ENCODE results near the gene ASAP2.
A peak's percentile ranks its signal among the peaks of the same experiment; 100 is the strongest.

ASAP2 gene

GRCh38 chr2:9423100-9423921 lies 216.7 kb downstream of the ASAP2 start, which contains the start of the genes CPSF3 and ITGB1BP1:
TSS of gene CPSF3 (plus strand) at chr2:9423654. CDS start at chr2:9423774, 120 bp downstream.
TSS of gene ITGB1BP1 (minus strand) at chr2:9423528. CDS start at chr2:9418697, 4,831 bp downstream.
- peak; percentile 94 to 96 for DNase-seq (ENCODE audit: low read depth in 2 of 2)

GRCh38 chr2:9423922-9424272 lies 217.3 kb downstream of the ASAP2 start:
- no peak for DNase-seq (ENCODE audit: low read depth in 2 of 2)

- DNase-seq (ENCODE audit: low read depth in 2 of 2), result no peak
These were observed 218.0 kb downstream of the ASAP2 start for GRCh38 chr2:9424447-9425164.

GRCh38 chr2:9428965-9429577 lies 222.5 kb downstream of the ASAP2 start:
- DNase-seq (ENCODE audit: low read depth in 2 of 2), result no peak

- DNase-seq (ENCODE audit: low read depth in 2 of 2), result no peak
These were observed 224.0 kb downstream of the ASAP2 start for GRCh38 chr2:9430316-9431293.

- DNase-seq (ENCODE audit: low read depth in 2 of 2), result no peak
These were observed 227.9 kb downstream of the ASAP2 start for GRCh38 chr2:9434489-9434888.

GRCh38 chr2:9439536-9439935 lies 232.9 kb downstream of the ASAP2 start:
- no peak for DNase-seq (ENCODE audit: low read depth in 2 of 2)

- DNase-seq (ENCODE audit: low read depth in 2 of 2), result no peak
These were observed 233.6 kb downstream of the ASAP2 start for GRCh38 chr2:9440058-9440727.

GRCh38 chr2:9441556-9441955 lies 234.9 kb downstream of the ASAP2 start:
- no peak for DNase-seq (ENCODE audit: low read depth in 2 of 2)

GRCh38 chr2:9443526-9443925 lies 236.9 kb downstream of the ASAP2 start:
- DNase-seq (ENCODE audit: low read depth in 2 of 2), result no peak

GRCh38 chr2:9445089-9445488 lies 238.5 kb downstream of the ASAP2 start:
- DNase-seq (ENCODE audit: low read depth in 2 of 2), result no peak

GRCh38 chr2:9451231-9451630 lies 244.6 kb downstream of the ASAP2 start:
- no peak for DNase-seq (ENCODE audit: low read depth in 2 of 2)
